Natural killer cell treated with Interleukin-12 subunit alpha and Interleukin-12 subunit beta and Interleukin-15 and Interleukin-18, amount 100 ng/mL, for 72 hours (primary cell): ENCODE data around the gene TMEM175. TPM values are rescaled to one million over a fixed set of nuclear protein-coding genes. Genes with fewer than 3 reads are reported as not detected.
"Not testable (repeated sequence)": the region's sequence is repeated elsewhere in the genome, so short reads cannot be mapped to it uniquely, and the experiment has no call there.

Experiments
- ATAC-seq, 2 donors: fragments of 150-1000 bp; cut with Tn5 transposase in 1 of 2; sonication (Bioruptor Pico), chemical (Tn5 transposase) in 1 of 2; 2 replicates each; pipeline ENCODE4 v1.10.0; 2021
- DNase-seq: peaks from one replicate; pipeline ENCODE4 v3.0.0; 2022; ENCODE audit warnings: low spot score
- H3K27ac Mint-ChIP-seq, 2 donors: 1 replicate in 1 of 2; 2 replicates in 1 of 2; pipeline ENCODE4 v1.8.0; 2022; ENCODE audit warnings: mixed read lengths in 2 of 2, mild to moderate bottlenecking in 1 of 2, moderate library complexity in 1 of 2
- H3K27me3 Mint-ChIP-seq, 2 donors: 1 replicate in 1 of 2; 2 replicates in 1 of 2; pipeline ENCODE4 v1.8.0; 2022; ENCODE audit warnings: mixed read lengths in 2 of 2
- H3K36me3 Mint-ChIP-seq: one replicate; pipeline ENCODE4 v1.8.0; 2022; ENCODE audit warnings: mixed read lengths
- H3K4me1 Mint-ChIP-seq, 2 donors: 1 replicate in 1 of 2; 2 replicates in 1 of 2; pipeline ENCODE4 v1.8.0; 2022; ENCODE audit warnings: low read depth in 2 of 2, mixed read lengths in 2 of 2, mild to moderate bottlenecking in 1 of 2
- H3K4me3 Mint-ChIP-seq: one replicate; pipeline ENCODE4 v1.8.0; 2022; ENCODE audit warnings: mixed read lengths
- H3K9me3 Mint-ChIP-seq: 2 replicates; pipeline ENCODE4 v1.8.0; 2022; ENCODE audit warnings: mixed read lengths
- total RNA-seq, 2 donors: library from RNA; stranded (reverse); gene quantifications; one replicate each; pipeline ENCODE4 v1.2.3, GENCODE V29; 2022

TMEM175 gene
- total RNA-seq, 2 donors from 2014 or later: 26.5 to 29.2 TPM

- ATAC-seq: no peak
- no peak for DNase-seq
- Mint-ChIP-seq H3K9me3 (no peaks in the 10 kb centered on the region), H3K4me1 (peaks cover 8% of the 10 kb centered on the region in 2 donors), H3K36me3 (no peaks in the 10 kb centered on the region), H3K4me3 (no peak overlapping the region), H3K27ac (no peak overlapping the region), H3K27me3 (no peaks in the 10 kb centered on the region)
Observed at GRCh38 chr4:990746-991367, 58.6 kb downstream of the TMEM175 start.

GRCh38 chr4:991451-992296, 59.4 kb downstream of the TMEM175 start:
- no peak overlapping the region for H3K27ac Mint-ChIP-seq
- H3K9me3 Mint-ChIP-seq: no peaks in the 10 kb centered on the region
- DNase-seq (no peak), ATAC-seq (no peak)
- peaks cover 0 to 3% of the 10 kb centered on the region in 2 donors for H3K4me1 Mint-ChIP-seq
- H3K36me3 Mint-ChIP-seq: no peaks in the 10 kb centered on the region
- H3K27me3 Mint-ChIP-seq: no peaks in the 10 kb centered on the region
- no peak overlapping the region for H3K4me3 Mint-ChIP-seq

GRCh38 chr4:992297-993110, 60.2 kb downstream of the TMEM175 start:
- DNase-seq: no peak
- H3K4me3 Mint-ChIP-seq: no peak overlapping the region
- H3K36me3 Mint-ChIP-seq: no peaks in the 10 kb centered on the region
- H3K4me1 Mint-ChIP-seq: peaks cover 0 to 1% of the 10 kb centered on the region in 2 donors
- no peak for ATAC-seq
- H3K27ac Mint-ChIP-seq: no peak overlapping the region
- no peaks in the 10 kb centered on the region for H3K9me3 Mint-ChIP-seq
- H3K27me3 Mint-ChIP-seq: peaks cover 0 to 3% of the 10 kb centered on the region in 2 donors

- no peak within 1 kb of the TSS for H3K27ac Mint-ChIP-seq
- no peak within 1 kb of the TSS for H3K4me3 Mint-ChIP-seq
- H3K36me3 Mint-ChIP-seq: no peaks in the 10 kb centered on the region
- H3K4me1 Mint-ChIP-seq: peaks cover 0 to 1% of the 10 kb centered on the region in 2 donors
- peaks cover 3 to 4% of the 10 kb centered on the region in 2 donors for H3K27me3 Mint-ChIP-seq
- ATAC-seq: no peak
- no peaks in the 10 kb centered on the region for H3K9me3 Mint-ChIP-seq
- DNase-seq: no peak
Observed at GRCh38 chr4:993111-994029, 61.1 kb downstream of the TMEM175 start, which contains the start of gene SLC26A1. Gene SLC26A1, minus strand, starts transcription at chr4:993404. Its CDS starts 1,701 bp downstream, at chr4:991703.

- Mint-ChIP-seq H3K4me3 (no peak overlapping the region), H3K27ac (no peak overlapping the region), H3K4me1 (peaks cover 0 to 6% of the 10 kb centered on the region in 2 donors), H3K27me3 (peaks cover 11 to 15% of the 10 kb centered on the region in 2 donors), H3K36me3 (no peaks in the 10 kb centered on the region), H3K9me3 (no peaks in the 10 kb centered on the region)
- ATAC-seq: no peak
- no peak for DNase-seq
Observed at GRCh38 chr4:995311-996026, 63.2 kb downstream of the TMEM175 start.

- no peaks in the 10 kb centered on the region for H3K9me3 Mint-ChIP-seq
- H3K36me3 Mint-ChIP-seq: no peaks in the 10 kb centered on the region
- no peak overlapping the region for H3K4me3 Mint-ChIP-seq
- DNase-seq (no peak), ATAC-seq (no peak)
- peaks cover 11 to 15% of the 10 kb centered on the region in 2 donors for H3K27me3 Mint-ChIP-seq
- H3K4me1 Mint-ChIP-seq: peaks cover 0 to 6% of the 10 kb centered on the region in 2 donors
- no peak overlapping the region for H3K27ac Mint-ChIP-seq
Observed at GRCh38 chr4:996030-996996, 64.1 kb downstream of the TMEM175 start.

- H3K36me3 Mint-ChIP-seq: no peaks in the 10 kb centered on the region
- H3K9me3 Mint-ChIP-seq: no peaks in the 10 kb centered on the region
- H3K4me3 Mint-ChIP-seq: no peak overlapping the region
- no peak overlapping the region for H3K27ac Mint-ChIP-seq
- no peak for ATAC-seq
- H3K27me3 Mint-ChIP-seq: peaks cover 11 to 15% of the 10 kb centered on the region in 2 donors
- no peak for DNase-seq
- H3K4me1 Mint-ChIP-seq: peaks cover 0 to 6% of the 10 kb centered on the region in 2 donors
Observed at GRCh38 chr4:996997-997374, 64.7 kb downstream of the TMEM175 start.

- ATAC-seq: peak; percentile 6 to 9
- Mint-ChIP-seq H3K9me3 (no peaks in the 10 kb centered on the region), H3K27ac (no peak overlapping the region), H3K36me3 (no peaks in the 10 kb centered on the region), H3K27me3 (peaks cover 13 to 15% of the 10 kb centered on the region in 2 donors), H3K4me3 (no peak overlapping the region), H3K4me1 (peaks cover 0 to 6% of the 10 kb centered on the region in 2 donors)
- DNase-seq: no peak
Observed at GRCh38 chr4:997375-998071, 65.3 kb downstream of the TMEM175 start.

GRCh38 chr4:998096-998691, 65.9 kb downstream of the TMEM175 start:
- peaks cover 13 to 15% of the 10 kb centered on the region in 2 donors for H3K27me3 Mint-ChIP-seq
- no peaks in the 10 kb centered on the region for H3K9me3 Mint-ChIP-seq
- ATAC-seq (no peak), DNase-seq (no peak)
- H3K4me1 Mint-ChIP-seq: peaks cover 0 to 6% of the 10 kb centered on the region in 2 donors
- no peaks in the 10 kb centered on the region for H3K36me3 Mint-ChIP-seq
- no peak overlapping the region for H3K27ac Mint-ChIP-seq
- H3K4me3 Mint-ChIP-seq: no peak overlapping the region

- H3K36me3 Mint-ChIP-seq, H3K9me3 Mint-ChIP-seq, ATAC-seq, H3K4me3 Mint-ChIP-seq, H3K27ac Mint-ChIP-seq, H3K4me1 Mint-ChIP-seq, DNase-seq: not testable (repeated sequence)
- peaks cover 15 to 16% of the 10 kb centered on the region in 2 donors for H3K27me3 Mint-ChIP-seq
Observed at GRCh38 chr4:999240-999863, 67.1 kb downstream of the TMEM175 start.
